OCI-LY7 (cell line): ENCODE data around the gene NEDD8. TPM values are rescaled to one million over a fixed set of nuclear protein-coding genes. Genes with fewer than 3 reads are reported as not detected.

Experiments
- BruUV-seq: library from RNA; stranded (reverse); fragments of 400-500 nt; replicated peaks from 2 replicates; lab custom pipeline; 2021; lab: Mats Ljungman, UMichigan
- CTCF ChIA-PET: fragments of 300-600 bp; sonication (Branson Sonifier 250); formaldehyde crosslinking; loops from one replicate; lab custom pipeline; 2022; ENCODE audit warnings: antibody characterized with exemption; ENCODE audit not compliant: unreplicated experiment; lab: Charles Lee
- POLR2A ChIA-PET: fragments of 300-600 bp; sonication (Branson Sonifier 250); formaldehyde crosslinking; loops from one replicate; lab custom pipeline; 2022; ENCODE audit warnings: antibody characterized with exemption; lab: Charles Lee
- DNase-seq: peaks from one replicate; pipeline ENCODE4 v3.0.0-alpha.2; 2015; ENCODE audit warnings: low spot score
- H2AFZ ChIP-seq: fragments of 200-600 bp; sonication (generic), shearing (Covaris generic); 2 replicates; pipeline ENCODE4 v1.6.1; 2014; ENCODE audit warnings: mild to moderate bottlenecking, antibody characterized with exemption, low read length, moderate library complexity
- H3K27ac ChIP-seq: fragments of 200-600 bp; sonication (generic); 2 replicates; pipeline ENCODE4 v1.5.1; 2014; ENCODE audit warnings: mixed run types, low read depth, mild to moderate bottlenecking, moderate library complexity, low read length, inconsistent platforms; ENCODE audit not compliant: poor library complexity, severe bottlenecking
- H3K36me3 ChIP-seq: fragments of 200-600 bp; sonication (generic); 2 replicates; pipeline ENCODE4 v1.6.1; 2014; ENCODE audit warnings: mild to moderate bottlenecking, antibody characterized with exemption, low read length, moderate library complexity, mixed read lengths; ENCODE audit not compliant: insufficient read depth
- H3K4me1 ChIP-seq: fragments of 200-600 bp; sonication (generic); 2 replicates; pipeline ENCODE4 v1.5.1; 2014; ENCODE audit warnings: mild to moderate bottlenecking, low read length; ENCODE audit not compliant: insufficient read depth, poor library complexity, severe bottlenecking
- H3K4me2 ChIP-seq: fragments of 200-600 bp; sonication (generic); 2 replicates; pipeline ENCODE4 v1.6.1; 2014; ENCODE audit warnings: mild to moderate bottlenecking, low read length
- H3K4me3 ChIP-seq: fragments of 200-600 bp; sonication (generic); 2 replicates; pipeline ENCODE4 v1.5.1; 2014; ENCODE audit warnings: mild to moderate bottlenecking, low read depth, low read length; ENCODE audit not compliant: poor library complexity, severe bottlenecking
- H3K79me2 ChIP-seq: fragments of 200-600 bp; sonication (generic); 2 replicates; pipeline ENCODE4 v1.6.1; 2016; ENCODE audit warnings: low read depth, mild to moderate bottlenecking, low read length, moderate library complexity, mixed read lengths; ENCODE audit not compliant: insufficient read depth
- H3K9me2 ChIP-seq: fragments of 200-600 bp; sonication (generic); 2 replicates; pipeline ENCODE4 v1.6.1; 2016; ENCODE audit warnings: mild to moderate bottlenecking, low read length, mixed read lengths; ENCODE audit not compliant: insufficient read depth
- H3K9me3 ChIP-seq: fragments of 200-600 bp; sonication (generic); 2 replicates; pipeline ENCODE4 v1.6.1; 2014; ENCODE audit warnings: mild to moderate bottlenecking, mixed run types, low read length, mixed read lengths
- H4K20me1 ChIP-seq: fragments of 200-600 bp; sonication (generic); 2 replicates; pipeline ENCODE4 v1.6.1; 2014; ENCODE audit warnings: mild to moderate bottlenecking, antibody characterized with exemption, low read length, moderate library complexity, mixed read lengths; ENCODE audit not compliant: insufficient read depth
- CTCF ChIP-seq: fragments of 200-600 bp; sonication (generic); conservative IDR thresholded peaks from 2 replicates; pipeline ENCODE4 v1.5.1; 2014; ENCODE audit warnings: mild to moderate bottlenecking, antibody characterized with exemption, low read length, moderate library complexity, mixed read lengths
- EZH2phosphoT487 ChIP-seq: fragments of 200-600 bp; sonication (generic); IDR thresholded peaks from 2 replicates; pipeline ENCODE4 v1.6.1; 2018; ENCODE audit warnings: low read depth, borderline replicate concordance, mild to moderate bottlenecking, mixed run types, antibody characterized with exemption, low read length, moderate library complexity, mixed read lengths
- intact Hi-C: fragments of 100-400 bp; cut with micrococcal nuclease; formaldehyde crosslinking; loops from one replicate; pipeline ENCODE4 v1.10.0; 2022; ENCODE audit not compliant: unreplicated experiment
- total RNA-seq, 2 experiments: library from RNA; depleted of rRNA in 1 of 2; stranded (reverse); fragments of >200 nt in 1 of 2; shearing (Covaris generic) in 1 of 2; gene quantifications; 2 replicates each; pipeline ENCODE4 v1.2.3, GENCODE V29; 2014 to 2022

NEDD8 gene
- total RNA-seq, 2 experiments from 2014 or later, result 167 to 174 TPM

GRCh38 chr14:24256960-24257359 lies 24.8 kb upstream of the NEDD8 start:
- ChIA-PET CTCF (no interaction called here), POLR2A (interaction anchor here (1.1 kb wide), 1 partner anchor 13 kb away, joined by 3 read pairs; no protein-coding TSS in a partner anchor)
- intact Hi-C loops, result no loop called here
- Histone ChIP-seq H3K4me3 (no peak overlapping the region), H3K27ac (no peak overlapping the region), H3K9me2 (no peaks in the 10 kb centered on the region), H3K36me3 (no peaks in the 10 kb centered on the region), H3K79me2 (no peaks in the 10 kb centered on the region), H3K9me3 (no peaks in the 10 kb centered on the region), H3K4me1 (no peaks in the 10 kb centered on the region), H4K20me1 (no peaks in the 10 kb centered on the region), H2AFZ (no peak overlapping the region), H3K4me2 (no peak overlapping the region)
- no TSS peak for BruUV-seq
- DNase-seq, result no peak
- TF ChIP-seq CTCF (no peak), EZH2phosphoT487 (no peak)

GRCh38 chr14:24255931-24256711 lies 24.0 kb upstream of the NEDD8 start:
- no peaks in the 10 kb centered on the region for H3K9me2 ChIP-seq
- DNase-seq, result no peak
- TF ChIP-seq CTCF (no peak), EZH2phosphoT487 (no peak)
- BruUV-seq, result no TSS peak
- no peaks in the 10 kb centered on the region for H4K20me1 ChIP-seq
- H3K9me3 ChIP-seq, result no peaks in the 10 kb centered on the region
- H3K27ac ChIP-seq, result no peak overlapping the region
- no peak overlapping the region for H3K4me3 ChIP-seq
- ChIA-PET POLR2A (interaction anchor here (1.1 to 1.4 kb wide), 2 partner anchors 14 kb away, joined by 3 read pairs; partner anchors contain the start of gene TINF2), CTCF (no interaction called here)
- H3K4me2 ChIP-seq, result no peak overlapping the region
- intact Hi-C loops, result no loop called here
- H3K4me1 ChIP-seq, result no peaks in the 10 kb centered on the region
- H3K79me2 ChIP-seq, result no peaks in the 10 kb centered on the region
- no peak overlapping the region for H2AFZ ChIP-seq
- no peaks in the 10 kb centered on the region for H3K36me3 ChIP-seq

DNA sequence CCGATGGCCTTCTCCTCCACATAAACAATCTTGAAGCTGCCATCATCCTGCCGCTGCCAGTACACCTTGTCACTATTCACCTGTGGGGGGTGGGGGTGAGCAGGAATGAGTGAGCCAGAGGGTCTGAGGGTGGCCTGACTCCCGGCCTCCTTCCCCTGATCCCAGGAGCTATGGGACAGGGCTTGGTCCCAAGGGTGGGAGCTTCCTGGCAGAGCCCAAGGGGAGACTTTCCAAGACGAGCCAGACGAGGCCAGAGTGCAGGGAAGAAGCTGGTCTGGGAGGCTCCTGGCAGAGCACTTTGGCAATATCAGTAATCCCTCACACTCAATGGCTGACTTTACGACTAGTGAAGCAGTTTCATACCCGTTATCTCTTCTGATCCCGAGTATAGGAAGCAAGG lies 23.3 kb upstream of the NEDD8 start:
- no peak overlapping the region for H2AFZ ChIP-seq
- no peak overlapping the region for H3K4me3 ChIP-seq
- no peaks in the 10 kb centered on the region for H3K36me3 ChIP-seq
- H3K9me2 ChIP-seq, result no peaks in the 10 kb centered on the region
- H3K27ac ChIP-seq, result no peak overlapping the region
- no peak for TF ChIP-seq EZH2phosphoT487
- no peak for TF ChIP-seq CTCF
- ChIA-PET CTCF (no interaction called here), POLR2A (interaction anchor here (1.4 kb wide), 1 partner anchor 13 kb away, joined by 3 read pairs; the partner anchor contains the start of gene TINF2)
- H3K79me2 ChIP-seq, result no peaks in the 10 kb centered on the region
- H3K9me3 ChIP-seq, result no peaks in the 10 kb centered on the region
- intact Hi-C loops, result no loop called here
- no peaks in the 10 kb centered on the region for H4K20me1 ChIP-seq
- no peaks in the 10 kb centered on the region for H3K4me1 ChIP-seq
- H3K4me2 ChIP-seq, result no peak overlapping the region
- no TSS peak for BruUV-seq
- no peak for DNase-seq
